C4-2B (cell line): ENCODE data around the gene CLEC7A.

Experiments
- CTCF ChIP-seq: fragments of 450-650 bp; conservative IDR thresholded peaks from 2 replicates; pipeline ENCODE4 v1.5.1; 2017; ENCODE audit warnings: mild to moderate bottlenecking
- ZFX ChIP-seq: fragments of 450-650 bp; IDR thresholded peaks from 2 replicates; pipeline ENCODE4 v1.6.1; 2017

- TF ChIP-seq CTCF (no peak), ZFX (no peak)
Measured at GRCh38 chr12:10088031-10088430, 42.0 kb downstream of the CLEC7A start.
